GM21528 (cell line): Measurements from ENCODE around the gene LCMT2.
"Not testable (repeated sequence)": the region's sequence is repeated elsewhere in the genome, so short reads cannot be mapped to it uniquely, and the experiment has no call there.

Experiments
- ATAC-seq: cut with Tn5 transposase; IDR thresholded peaks from one replicate; pipeline ENCODE4 v1.9.1; 2021; ENCODE audit warnings: mild to moderate bottlenecking, moderate library complexity; ENCODE audit not compliant: unreplicated experiment, low FRiP score

Gene LCMT2

GRCh38 chr15:43316971-43317346 is 13.4 kb downstream of the LCMT2 start:
- no peak for ATAC-seq

GRCh38 chr15:43316016-43316970 is 14.1 kb downstream of the LCMT2 start:
- no peak for ATAC-seq

- ATAC-seq, result no peak
Observed at GRCh38 chr15:43314171-43314570, 16.2 kb downstream of the LCMT2 start.

- no peak for ATAC-seq
Observed at GRCh38 chr15:43312378-43312777, 18.0 kb downstream of the LCMT2 start.

- no peak for ATAC-seq
Observed at GRCh38 chr15:43302205-43302817, 28.1 kb downstream of the LCMT2 start, which contains the start of gene TGM7. TGM7 (minus strand) TSS chr15:43302255.

- no peak for ATAC-seq
Observed at GRCh38 chr15:43299884-43300283, 30.5 kb downstream of the LCMT2 start.

- ATAC-seq, result no peak
Observed at GRCh38 chr15:43299411-43299810, 31.0 kb downstream of the LCMT2 start.

GRCh38 chr15:43294091-43294706 is 36.2 kb downstream of the LCMT2 start:
- no peak for ATAC-seq

- no peak for ATAC-seq
Observed at GRCh38 chr15:43293432-43293831, 36.9 kb downstream of the LCMT2 start.

- no peak for ATAC-seq
Observed at GRCh38 chr15:43292375-43293078, 37.8 kb downstream of the LCMT2 start.

- ATAC-seq, result not testable (repeated sequence)
Observed at GRCh38 chr15:43289656-43290055, 40.7 kb downstream of the LCMT2 start.

- no peak for ATAC-seq
Observed at GRCh38 chr15:43287254-43287653, 43.1 kb downstream of the LCMT2 start.

GRCh38 chr15:43286074-43286473 is 44.3 kb downstream of the LCMT2 start:
- ATAC-seq, result no peak

- no peak for ATAC-seq
Observed at GRCh38 chr15:43285609-43286037, 44.8 kb downstream of the LCMT2 start.

- no peak for ATAC-seq
Observed at GRCh38 chr15:43283526-43283925, 46.8 kb downstream of the LCMT2 start.

GRCh38 chr15:43281926-43282602 is 48.3 kb downstream of the LCMT2 start:
- no peak for ATAC-seq

- no peak for ATAC-seq
Observed at GRCh38 chr15:43280996-43281395, 49.4 kb downstream of the LCMT2 start.

- no peak for ATAC-seq
Observed at GRCh38 chr15:43279496-43279895, 50.9 kb downstream of the LCMT2 start.

- ATAC-seq, result no peak
Observed at GRCh38 chr15:43278869-43279268, 51.5 kb downstream of the LCMT2 start.

- no peak for ATAC-seq
Observed at GRCh38 chr15:43277901-43278300, 52.5 kb downstream of the LCMT2 start.
